ENCODE measurements around the gene ULK2.

The ULK2 gene

DNA sequence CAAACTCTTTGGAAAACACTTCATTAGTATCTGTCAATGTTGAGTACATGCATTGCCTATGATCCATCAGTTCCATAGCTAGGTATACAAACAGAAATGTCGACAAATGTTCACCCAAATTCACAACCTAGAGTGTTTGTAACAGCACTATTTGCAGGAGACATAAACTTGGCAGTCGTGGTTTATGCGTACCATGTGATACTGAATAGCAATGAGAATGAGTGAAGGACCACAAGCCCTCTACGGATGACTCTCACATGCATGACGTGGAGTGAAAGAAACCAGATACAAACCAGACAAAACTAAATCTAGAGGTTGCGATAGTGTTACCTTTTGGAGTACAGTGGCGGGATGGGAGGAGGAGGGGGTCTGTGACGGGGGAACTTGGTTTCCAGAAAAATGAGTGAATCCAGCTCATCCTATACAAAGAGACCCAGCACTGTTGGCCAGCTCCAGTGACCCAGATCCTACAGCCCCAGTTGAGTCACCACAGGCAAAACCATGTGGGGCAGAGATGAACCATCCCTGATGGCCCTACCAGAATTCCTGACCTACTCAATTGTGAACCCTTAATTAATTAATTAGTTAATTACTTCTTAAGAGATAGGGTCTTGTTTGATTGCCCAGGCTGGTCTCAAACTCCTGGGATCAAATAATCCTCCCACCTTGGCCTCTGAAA is 15.9 kb upstream of the ULK2 start:
- TF ChIP-seq PPARA (CRISPR knock-in tag; IDR thresholded peaks at IDR 0.05; ENCODE audit: borderline replicate concordance) (no peak), ZNF8 (CRISPR knock-in tag; IDR thresholded peaks at IDR 0.05) (no peak), TOX (CRISPR knock-in tag; IDR thresholded peaks at IDR 0.05; ENCODE audit: borderline replicate concordance) (no peak), ZNF70 (CRISPR knock-in tag; IDR thresholded peaks at IDR 0.05) (no peak), ISL1 (CRISPR knock-in tag; IDR thresholded peaks at IDR 0.05) (no peak), CSDC2 (CRISPR knock-in tag; IDR thresholded peaks at IDR 0.05) (no peak), SNAI2 (CRISPR knock-in tag; IDR thresholded peaks at IDR 0.05) (no peak)
- TF ChIP-seq, protein P1, sequence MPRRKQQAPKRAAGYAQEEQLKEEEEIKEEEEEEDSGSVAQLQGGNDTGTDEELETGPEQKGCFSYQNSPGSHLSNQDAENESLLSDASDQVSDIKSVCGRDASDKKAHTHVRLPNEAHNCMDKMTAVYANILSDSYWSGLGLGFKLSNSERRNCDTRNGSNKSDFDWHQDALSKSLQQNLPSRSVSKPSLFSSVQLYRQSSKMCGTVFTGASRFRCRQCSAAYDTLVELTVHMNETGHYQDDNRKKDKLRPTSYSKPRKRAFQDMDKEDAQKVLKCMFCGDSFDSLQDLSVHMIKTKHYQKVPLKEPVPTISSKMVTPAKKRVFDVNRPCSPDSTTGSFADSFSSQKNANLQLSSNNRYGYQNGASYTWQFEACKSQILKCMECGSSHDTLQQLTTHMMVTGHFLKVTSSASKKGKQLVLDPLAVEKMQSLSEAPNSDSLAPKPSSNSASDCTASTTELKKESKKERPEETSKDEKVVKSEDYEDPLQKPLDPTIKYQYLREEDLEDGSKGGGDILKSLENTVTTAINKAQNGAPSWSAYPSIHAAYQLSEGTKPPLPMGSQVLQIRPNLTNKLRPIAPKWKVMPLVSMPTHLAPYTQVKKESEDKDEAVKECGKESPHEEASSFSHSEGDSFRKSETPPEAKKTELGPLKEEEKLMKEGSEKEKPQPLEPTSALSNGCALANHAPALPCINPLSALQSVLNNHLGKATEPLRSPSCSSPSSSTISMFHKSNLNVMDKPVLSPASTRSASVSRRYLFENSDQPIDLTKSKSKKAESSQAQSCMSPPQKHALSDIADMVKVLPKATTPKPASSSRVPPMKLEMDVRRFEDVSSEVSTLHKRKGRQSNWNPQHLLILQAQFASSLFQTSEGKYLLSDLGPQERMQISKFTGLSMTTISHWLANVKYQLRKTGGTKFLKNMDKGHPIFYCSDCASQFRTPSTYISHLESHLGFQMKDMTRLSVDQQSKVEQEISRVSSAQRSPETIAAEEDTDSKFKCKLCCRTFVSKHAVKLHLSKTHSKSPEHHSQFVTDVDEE (CRISPR knock-in tag; IDR thresholded peaks at IDR 0.05) = no peak
- TF ChIP-seq, protein P2, sequence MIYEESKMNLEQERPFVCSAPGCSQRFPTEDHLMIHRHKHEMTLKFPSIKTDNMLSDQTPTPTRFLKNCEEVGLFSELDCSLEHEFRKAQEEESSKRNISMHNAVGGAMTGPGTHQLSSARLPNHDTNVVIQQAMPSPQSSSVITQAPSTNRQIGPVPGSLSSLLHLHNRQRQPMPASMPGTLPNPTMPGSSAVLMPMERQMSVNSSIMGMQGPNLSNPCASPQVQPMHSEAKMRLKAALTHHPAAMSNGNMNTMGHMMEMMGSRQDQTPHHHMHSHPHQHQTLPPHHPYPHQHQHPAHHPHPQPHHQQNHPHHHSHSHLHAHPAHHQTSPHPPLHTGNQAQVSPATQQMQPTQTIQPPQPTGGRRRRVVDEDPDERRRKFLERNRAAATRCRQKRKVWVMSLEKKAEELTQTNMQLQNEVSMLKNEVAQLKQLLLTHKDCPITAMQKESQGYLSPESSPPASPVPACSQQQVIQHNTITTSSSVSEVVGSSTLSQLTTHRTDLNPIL (CRISPR knock-in tag; IDR thresholded peaks at IDR 0.05; ENCODE audit: low read depth) = no peak
- no peak for ATAC-seq

GRCh38 chr17:19880393-19880792 is 12.7 kb upstream of the ULK2 start:
- TF ChIP-seq, protein P3, sequence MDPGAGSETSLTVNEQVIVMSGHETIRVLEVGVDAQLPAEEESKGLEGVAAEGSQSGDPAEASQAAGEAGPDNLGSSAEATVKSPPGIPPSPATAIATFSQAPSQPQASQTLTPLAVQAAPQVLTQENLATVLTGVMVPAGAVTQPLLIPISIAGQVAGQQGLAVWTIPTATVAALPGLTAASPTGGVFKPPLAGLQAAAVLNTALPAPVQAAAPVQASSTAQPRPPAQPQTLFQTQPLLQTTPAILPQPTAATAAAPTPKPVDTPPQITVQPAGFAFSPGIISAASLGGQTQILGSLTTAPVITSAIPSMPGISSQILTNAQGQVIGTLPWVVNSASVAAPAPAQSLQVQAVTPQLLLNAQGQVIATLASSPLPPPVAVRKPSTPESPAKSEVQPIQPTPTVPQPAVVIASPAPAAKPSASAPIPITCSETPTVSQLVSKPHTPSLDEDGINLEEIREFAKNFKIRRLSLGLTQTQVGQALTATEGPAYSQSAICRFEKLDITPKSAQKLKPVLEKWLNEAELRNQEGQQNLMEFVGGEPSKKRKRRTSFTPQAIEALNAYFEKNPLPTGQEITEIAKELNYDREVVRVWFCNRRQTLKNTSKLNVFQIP (CRISPR knock-in tag; IDR thresholded peaks at IDR 0.05; ENCODE audit: borderline replicate concordance, low read depth) = no peak
- TF ChIP-seq TCF4 (CRISPR knock-in tag; IDR thresholded peaks at IDR 0.05; ENCODE audit: borderline replicate concordance) (no peak), BACH2 (CRISPR knock-in tag; IDR thresholded peaks at IDR 0.05; ENCODE audit: borderline replicate concordance) (no peak)
- no peak for ATAC-seq

- TF ChIP-seq, protein P1 (CRISPR knock-in tag; IDR thresholded peaks at IDR 0.05) = no peak
- TF ChIP-seq, protein P2 (CRISPR knock-in tag; IDR thresholded peaks at IDR 0.05; ENCODE audit: low read depth) = no peak
- no peak for TF ChIP-seq GLIS3 (CRISPR knock-in tag; IDR thresholded peaks at IDR 0.05)
- TF ChIP-seq CSDC2 (CRISPR knock-in tag; IDR thresholded peaks at IDR 0.05) = no peak
- TF ChIP-seq PPARA (CRISPR knock-in tag; IDR thresholded peaks at IDR 0.05; ENCODE audit: borderline replicate concordance) = no peak
- TF ChIP-seq ZFP30 (CRISPR knock-in tag; IDR thresholded peaks at IDR 0.05) = no peak
- no peak for TF ChIP-seq ZNF565 (CRISPR knock-in tag; conservative IDR thresholded peaks at IDR 0.05; ENCODE audit: low read depth)
- TF ChIP-seq ARNTL (CRISPR knock-in tag; IDR thresholded peaks at IDR 0.05; ENCODE audit: borderline replicate concordance, low read depth) = no peak
- no peak for TF ChIP-seq OSR1 (CRISPR knock-in tag; IDR thresholded peaks at IDR 0.05)
- no peak for TF ChIP-seq ZNF70 (CRISPR knock-in tag; IDR thresholded peaks at IDR 0.05)
- TF ChIP-seq ESRRG (CRISPR knock-in tag; IDR thresholded peaks at IDR 0.05) = no peak
- TF ChIP-seq ZC3H10 (CRISPR knock-in tag; IDR thresholded peaks at IDR 0.05) = no peak
- TF ChIP-seq CSRNP3 (CRISPR knock-in tag; IDR thresholded peaks at IDR 0.05) = no peak
- TF ChIP-seq ISL1 (CRISPR knock-in tag; IDR thresholded peaks at IDR 0.05) = no peak
- TF ChIP-seq RARB (CRISPR knock-in tag; IDR thresholded peaks at IDR 0.05) = no peak
- no peak for TF ChIP-seq BACH2 (CRISPR knock-in tag; IDR thresholded peaks at IDR 0.05; ENCODE audit: borderline replicate concordance)
- TF ChIP-seq SNAI2 (CRISPR knock-in tag; IDR thresholded peaks at IDR 0.05) = no peak
- no peak for TF ChIP-seq TCF4 (CRISPR knock-in tag; IDR thresholded peaks at IDR 0.05; ENCODE audit: borderline replicate concordance)
- no peak for TF ChIP-seq PATZ1 (CRISPR knock-in tag; IDR thresholded peaks at IDR 0.05; ENCODE audit: borderline replicate concordance)
- no peak; the same call in 2 of the 3 replicates for ATAC-seq
Observed at GRCh38 chr17:19877364-19877945, 9.7 kb upstream of the ULK2 start.

Data from SK-N-SH treated with all-trans-retinoic acid at 6 μM for 48 hours (cell line).